CD4-positive, alpha-beta memory T cell (primary cell): Measurements from ENCODE around the gene TMEM179. TPM values are rescaled to one million over a fixed set of nuclear protein-coding genes. Genes with fewer than 3 reads are reported as not detected.
"Not testable (repeated sequence)": the region's sequence is repeated elsewhere in the genome, so short reads cannot be mapped to it uniquely, and the experiment has no call there.

ENCODE experiments used
- CTCF ChIA-PET: fragments of 350-600 bp; sonication (Branson Sonifier 250); formaldehyde crosslinking; loops from one replicate; lab custom pipeline; 2021; ENCODE audit warnings: inconsistent platforms; ENCODE audit not compliant: partially characterized antibody; lab: Charles Lee
- POLR2A ChIA-PET: fragments of 350-600 bp; sonication (Branson Sonifier 250); formaldehyde crosslinking; loops from one replicate; lab custom pipeline; 2021; ENCODE audit not compliant: partially characterized antibody; lab: Charles Lee
- DNase-seq, 5 donors: peaks; one replicate each; pipeline versions ENCODE4 v3.0.0 to v3.0.0-alpha.2; 2020 to 2022; ENCODE audit warnings: mixed read lengths in 1 of 5
- H3K27ac ChIP-seq: one replicate; pipeline ENCODE4 v1.7.0; 2013; ENCODE audit warnings: low read depth, low read length
- H3K27me3 ChIP-seq: 2 replicates; pipeline ENCODE4 v1.7.0; 2013; ENCODE audit warnings: mild to moderate bottlenecking, low read length, moderate library complexity; ENCODE audit not compliant: insufficient read depth
- H3K36me3 ChIP-seq: 2 replicates; pipeline ENCODE4 v1.7.0; 2013; ENCODE audit warnings: mild to moderate bottlenecking, low read length, moderate library complexity; ENCODE audit not compliant: insufficient read depth
- H3K4me1 ChIP-seq: 2 replicates; pipeline ENCODE4 v1.7.0; 2013; ENCODE audit warnings: mild to moderate bottlenecking, low read length, moderate library complexity; ENCODE audit not compliant: insufficient read depth
- H3K4me3 ChIP-seq, 2 donors: one replicate each; pipeline ENCODE4 v1.7.0; 2013; ENCODE audit warnings: low read length in 2 of 2, mild to moderate bottlenecking in 1 of 2
- H3K9me3 ChIP-seq, 2 donors: one replicate each; pipeline ENCODE4 v1.7.0; 2013; ENCODE audit warnings: low read length in 2 of 2, control low read depth in 1 of 2; ENCODE audit not compliant: control insufficient read depth in 1 of 2
- H3K27ac Mint-ChIP-seq, 7 donors: one replicate each; pipeline ENCODE4 v1.8.0; 2020 to 2021; ENCODE audit warnings: mixed read lengths in 7 of 7, mild to moderate bottlenecking in 6 of 7, inconsistent platforms in 3 of 7, moderate library complexity in 3 of 7
- H3K27me3 Mint-ChIP-seq, 2 donors: one replicate each; pipeline ENCODE4 v1.8.0; 2020 to 2021; ENCODE audit warnings: mixed read lengths in 2 of 2
- H3K36me3 Mint-ChIP-seq, 2 donors: one replicate each; pipeline ENCODE4 v1.8.0; 2020 to 2021; ENCODE audit warnings: mixed read lengths in 2 of 2, inconsistent platforms in 1 of 2, mild to moderate bottlenecking in 1 of 2
- H3K4me1 Mint-ChIP-seq, 4 donors: one replicate each; pipeline ENCODE4 v1.8.0; 2020 to 2021; ENCODE audit warnings: mixed read lengths in 4 of 4, mild to moderate bottlenecking in 1 of 4
- H3K4me3 Mint-ChIP-seq, 8 donors: one replicate each; pipeline ENCODE4 v1.8.0; 2020 to 2021; ENCODE audit warnings: mixed read lengths in 8 of 8, mild to moderate bottlenecking in 7 of 8, moderate library complexity in 6 of 8, inconsistent platforms in 3 of 8
- H3K9me3 Mint-ChIP-seq, 8 donors: one replicate each; pipeline ENCODE4 v1.8.0; 2020 to 2021; ENCODE audit warnings: mixed read lengths in 8 of 8, mild to moderate bottlenecking in 5 of 8, inconsistent platforms in 3 of 8, moderate library complexity in 1 of 8
- intact Hi-C: fragments of 100-400 bp; cut with micrococcal nuclease; formaldehyde crosslinking; loops from one replicate; pipeline ENCODE4 v1.15.1; 2023
- polyA plus RNA-seq, 2 donors: library from polyadenylated mRNA; unstranded; fragments of 300-500 nt; fragmentation: Illumina TruSeq; gene quantifications; one replicate each; pipeline ENCODE4 v1.2.3, GENCODE V29; 2021
- total RNA-seq, 2 experiments: library from RNA; stranded (reverse); gene quantifications; one replicate each; pipeline ENCODE4 v1.2.3, GENCODE V29; 2021

TMEM179 gene
- not detected for total RNA-seq
- polyA plus RNA-seq = not detected

GRCh38 chr14:104604458-104605449 is at the start of gene TMEM179:
TSS of gene TMEM179 (minus strand) at chr14:104604772. CDS start at chr14:104604741, 31 bp downstream.
- Histone ChIP-seq H3K9me3 (no peaks in the 10 kb centered on the region), H3K27ac (no peak within 1 kb of the TSS), H3K4me3 (no peak within 1 kb of the TSS), H3K27me3 (peaks cover 3% of the 10 kb centered on the region), H3K4me1 (no peaks in the 10 kb centered on the region), H3K36me3 (no peaks in the 10 kb centered on the region)
- intact Hi-C loops = no loop called here
- Mint-ChIP-seq H3K27me3 (peaks cover 31 to 39% of the 10 kb centered on the region in 2 donors), H3K4me3 (peak within 1 kb of the TSS in 2 of 8 donors; percentile 35 to 65), H3K36me3 (no peaks in the 10 kb centered on the region), H3K9me3 (peaks cover 0 to 7% (median 0%) of the 10 kb centered on the region in 8 donors), H3K4me1 (peaks cover 0 to 13% (median 4%) of the 10 kb centered on the region in 4 donors), H3K27ac (no peak within 1 kb of the TSS)
- ChIA-PET POLR2A (no interaction called here), CTCF (no interaction called here)
- no peak for DNase-seq

GRCh38 chr14:104654119-104654518 is 49.5 kb upstream of the TMEM179 start:
- CTCF ChIA-PET = interaction anchor here (2.0 kb wide), 1 partner anchor 12 kb away, joined by 6 read pairs; no protein-coding TSS in a partner anchor
- H3K27me3 Mint-ChIP-seq = peaks cover 4% of the 10 kb centered on the region in 2 donors
- H3K9me3 Mint-ChIP-seq = peaks cover 0 to 4% (median under 1%) of the 10 kb centered on the region in 8 donors
- H3K4me1 Mint-ChIP-seq = peaks cover 0 to 7% (median 0%) of the 10 kb centered on the region in 4 donors
- no peaks in the 10 kb centered on the region for H3K36me3 Mint-ChIP-seq
- Histone ChIP-seq H3K4me1 (peaks cover 6% of the 10 kb centered on the region), H3K4me3 (no peak overlapping the region), H3K9me3 (no peaks in the 10 kb centered on the region), H3K36me3 (no peaks in the 10 kb centered on the region), H3K27me3 (no peaks in the 10 kb centered on the region), H3K27ac (no peak overlapping the region)
- POLR2A ChIA-PET = interaction anchor here (0.6 kb wide), 1 partner anchor 15 kb away, joined by 5 read pairs; no protein-coding TSS in a partner anchor
- intact Hi-C loops = no loop called here
- H3K4me3 Mint-ChIP-seq = no peak overlapping the region
- H3K27ac Mint-ChIP-seq = no peak overlapping the region
- no peak for DNase-seq

DNA sequence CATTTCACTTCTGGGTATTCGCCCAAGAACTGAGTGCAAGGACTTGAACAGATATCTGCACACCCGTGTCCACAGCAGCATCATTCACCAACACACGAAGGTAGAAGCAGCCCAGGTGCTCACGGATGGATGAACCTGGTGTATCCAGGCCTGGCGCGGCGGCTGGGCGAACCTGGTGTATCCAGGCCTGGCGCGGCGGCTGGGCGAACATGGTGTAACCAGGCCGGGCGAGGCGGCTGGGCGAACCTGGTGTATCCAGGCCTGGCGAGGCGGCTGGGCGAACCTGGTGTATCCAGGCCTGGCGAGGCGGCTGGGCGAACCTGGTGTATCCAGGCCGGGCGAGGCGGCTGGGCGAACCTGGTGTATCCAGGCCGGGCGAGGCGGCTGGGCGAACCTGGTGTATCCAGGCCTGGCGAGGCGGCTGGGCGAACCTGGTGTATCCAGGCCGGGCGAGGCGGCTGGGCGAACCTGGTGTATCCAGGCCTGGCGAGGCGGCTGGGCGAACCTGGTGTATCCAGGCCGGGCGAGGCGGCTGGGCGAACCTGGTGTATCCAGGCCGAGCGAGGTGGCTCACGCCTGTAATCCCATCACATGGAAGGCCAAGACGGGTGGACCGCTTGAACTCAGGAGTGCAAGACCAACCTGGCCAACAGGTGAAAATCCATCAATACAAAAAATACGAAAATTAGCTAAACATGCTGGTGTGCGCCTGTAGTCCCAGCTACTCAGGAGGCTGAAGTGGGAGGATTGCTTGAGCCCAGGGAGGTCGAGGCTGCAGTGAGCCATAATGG is 48.8 kb upstream of the TMEM179 start:
- H3K4me3 ChIP-seq, H3K4me1 ChIP-seq, intact Hi-C loops: not testable (repeated sequence)

GRCh38 chr14:104652386-104652785 is 47.8 kb upstream of the TMEM179 start:
- Histone ChIP-seq H3K27ac (no peak overlapping the region), H3K27me3 (no peaks in the 10 kb centered on the region), H3K9me3 (no peaks in the 10 kb centered on the region), H3K4me1 (peaks cover 6% of the 10 kb centered on the region), H3K4me3 (no peak overlapping the region), H3K36me3 (no peaks in the 10 kb centered on the region)
- Mint-ChIP-seq H3K36me3 (no peaks in the 10 kb centered on the region), H3K4me1 (peaks cover 0 to 4% (median 0%) of the 10 kb centered on the region in 4 donors), H3K27ac (no peak overlapping the region), H3K9me3 (peaks cover 0 to 4% (median under 1%) of the 10 kb centered on the region in 8 donors), H3K27me3 (peaks cover 4 to 6% of the 10 kb centered on the region in 2 donors), H3K4me3 (no peak overlapping the region)
- intact Hi-C loops = no loop called here
- DNase-seq = no peak
- CTCF ChIA-PET = interaction anchor here (0.6 to 2.0 kb wide), 2 partner anchors 14 to 575 kb away, joined by 3 to 5 read pairs; no protein-coding TSS in a partner anchor
- POLR2A ChIA-PET = no interaction called here

More for the DNA sequence above, 48.8 kb upstream of the TMEM179 start:
- H3K36me3 ChIP-seq, H3K36me3 Mint-ChIP-seq, H3K27me3 ChIP-seq, H3K27me3 Mint-ChIP-seq, H3K9me3 ChIP-seq, H3K9me3 Mint-ChIP-seq, DNase-seq, H3K27ac Mint-ChIP-seq, H3K27ac ChIP-seq, H3K4me1 Mint-ChIP-seq, H3K4me3 Mint-ChIP-seq: not testable (repeated sequence)
- CTCF ChIA-PET = interaction anchor here (0.6 to 2.0 kb wide), 2 partner anchors 13 to 576 kb away, joined by 3 to 5 read pairs; no protein-coding TSS in a partner anchor
- POLR2A ChIA-PET = interaction anchor here (0.6 kb wide), 1 partner anchor 16 kb away, joined by 5 read pairs; no protein-coding TSS in a partner anchor

DNA sequence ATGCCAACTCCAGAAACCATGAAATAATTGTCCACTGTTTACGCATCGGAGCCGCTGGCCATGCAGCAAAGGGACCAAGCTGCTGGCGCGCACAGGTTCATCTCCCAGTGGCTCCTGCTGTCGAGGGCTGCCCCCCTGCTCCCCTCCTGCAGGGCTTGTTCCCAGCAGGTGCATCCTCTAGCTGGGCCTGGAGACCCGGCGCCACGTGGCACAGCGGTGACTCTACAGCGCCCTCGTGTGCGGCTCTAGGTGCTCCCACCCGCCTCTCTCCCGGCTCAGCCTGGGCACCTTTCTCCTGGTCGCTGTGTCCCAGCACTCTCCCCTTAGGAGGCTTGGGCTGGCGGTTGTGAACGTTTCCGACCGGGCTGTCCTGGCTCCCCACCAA is 47.3 kb upstream of the TMEM179 start:
- Histone ChIP-seq H3K9me3 (no peaks in the 10 kb centered on the region), H3K4me1 (peaks cover 6% of the 10 kb centered on the region), H3K36me3 (no peaks in the 10 kb centered on the region), H3K27ac (no peak overlapping the region), H3K4me3 (no peak overlapping the region), H3K27me3 (no peaks in the 10 kb centered on the region)
- ChIA-PET CTCF (interaction anchor here (2.0 kb wide), 1 partner anchor 14 kb away, joined by 5 read pairs; no protein-coding TSS in a partner anchor), POLR2A (no interaction called here)
- intact Hi-C loops = no loop called here
- Mint-ChIP-seq H3K9me3 (peaks cover 0 to 4% (median under 1%) of the 10 kb centered on the region in 8 donors), H3K4me1 (peaks cover 0 to 4% (median 0%) of the 10 kb centered on the region in 4 donors), H3K27me3 (peaks cover 4 to 6% of the 10 kb centered on the region in 2 donors), H3K36me3 (no peaks in the 10 kb centered on the region), H3K4me3 (no peak overlapping the region), H3K27ac (no peak overlapping the region)
- no peak for DNase-seq

DNA sequence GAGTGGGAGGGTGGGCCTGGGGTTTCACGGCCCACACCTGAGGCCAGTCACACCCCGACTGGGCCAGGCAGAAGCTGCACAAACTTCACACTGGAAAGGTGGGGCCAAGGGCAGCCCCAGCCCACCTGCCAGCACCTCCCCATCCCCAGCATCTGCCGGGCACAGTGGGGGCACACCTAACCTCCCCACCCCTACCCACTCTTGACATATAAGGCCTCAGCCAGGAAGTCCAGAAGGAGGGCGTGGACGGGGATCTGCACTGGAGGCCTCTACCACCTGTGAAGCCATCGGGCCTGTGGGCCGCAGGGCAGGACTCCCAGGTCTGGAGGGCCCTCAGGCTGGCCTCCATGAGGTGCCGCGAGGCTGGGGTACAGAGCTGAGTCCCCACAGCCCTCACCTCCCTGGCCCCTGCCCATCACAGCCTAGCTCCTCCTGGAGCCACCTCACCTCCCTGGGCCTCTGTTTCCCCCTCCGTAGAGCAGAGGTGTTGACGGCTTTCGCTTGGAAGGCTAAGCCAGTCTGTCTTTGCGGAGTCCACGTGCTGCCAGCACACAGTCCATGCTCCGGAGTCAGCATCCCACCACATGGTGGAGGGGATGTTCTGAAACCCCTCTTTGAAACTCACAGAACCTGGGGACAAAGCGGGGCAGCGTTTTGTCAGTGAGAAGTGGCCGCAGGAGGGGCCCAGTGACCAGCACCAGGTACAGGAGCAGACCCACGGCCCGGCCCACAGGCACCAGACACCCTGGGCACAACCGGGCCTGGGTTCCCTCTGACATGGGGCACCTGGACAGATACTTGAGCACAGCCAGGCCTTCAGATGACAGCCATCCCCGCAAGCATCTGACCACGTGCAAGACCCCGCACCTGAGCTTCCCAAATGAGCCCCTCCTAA is 46.7 kb upstream of the TMEM179 start:
- ChIA-PET POLR2A (no interaction called here), CTCF (interaction anchor here (2.0 kb wide), 1 partner anchor 15 kb away, joined by 5 read pairs; no protein-coding TSS in a partner anchor)
- intact Hi-C loops = no loop called here
- Histone ChIP-seq H3K27ac (no peak overlapping the region), H3K4me1 (peaks cover 6% of the 10 kb centered on the region), H3K9me3 (no peaks in the 10 kb centered on the region), H3K27me3 (no peaks in the 10 kb centered on the region), H3K4me3 (no peak overlapping the region), H3K36me3 (no peaks in the 10 kb centered on the region)
- peaks cover 4 to 6% of the 10 kb centered on the region in 2 donors for H3K27me3 Mint-ChIP-seq
- peaks cover 0 to 4% (median under 1%) of the 10 kb centered on the region in 8 donors for H3K9me3 Mint-ChIP-seq
- H3K27ac Mint-ChIP-seq = no peak overlapping the region
- no peak overlapping the region for H3K4me3 Mint-ChIP-seq
- peaks cover 0 to 4% (median 0%) of the 10 kb centered on the region in 4 donors for H3K4me1 Mint-ChIP-seq
- no peaks in the 10 kb centered on the region for H3K36me3 Mint-ChIP-seq
- DNase-seq = no peak
